Ovary (tissue), 3 donors: ENCODE results near the gene SAMD4A.

Experiments used
- EP300 ChIP-seq: sonication (generic); formaldehyde crosslinking; IDR thresholded peaks from one replicate; pipeline ENCODE4 v1.6.1; 2017; ENCODE audit warnings: antibody characterized with exemption
- POLR2A ChIP-seq: fragments of 450-650 bp; IDR thresholded peaks from one replicate; pipeline ENCODE4 v1.6.1; 2017; ENCODE audit warnings: antibody characterized with exemption, mild to moderate bottlenecking, moderate library complexity
- TF ChIP-seq, protein P1 (sequence below), 3 donors: fragments of 450-650 bp in 2 of 3; fragments of 200-600 bp in 1 of 3; IDR thresholded peaks; one replicate each; pipeline versions ENCODE4 v1.5.1 to v1.8.0; 2016 to 2022; ENCODE audit warnings: antibody characterized with exemption in 3 of 3, mild to moderate bottlenecking in 1 of 3
- donor health status: DM: no; HTN: no; CAD: no.

GRCh38 chr14:54687750-54688119 is 120.8 kb downstream of the SAMD4A start:
- TF ChIP-seq, protein P1, sequence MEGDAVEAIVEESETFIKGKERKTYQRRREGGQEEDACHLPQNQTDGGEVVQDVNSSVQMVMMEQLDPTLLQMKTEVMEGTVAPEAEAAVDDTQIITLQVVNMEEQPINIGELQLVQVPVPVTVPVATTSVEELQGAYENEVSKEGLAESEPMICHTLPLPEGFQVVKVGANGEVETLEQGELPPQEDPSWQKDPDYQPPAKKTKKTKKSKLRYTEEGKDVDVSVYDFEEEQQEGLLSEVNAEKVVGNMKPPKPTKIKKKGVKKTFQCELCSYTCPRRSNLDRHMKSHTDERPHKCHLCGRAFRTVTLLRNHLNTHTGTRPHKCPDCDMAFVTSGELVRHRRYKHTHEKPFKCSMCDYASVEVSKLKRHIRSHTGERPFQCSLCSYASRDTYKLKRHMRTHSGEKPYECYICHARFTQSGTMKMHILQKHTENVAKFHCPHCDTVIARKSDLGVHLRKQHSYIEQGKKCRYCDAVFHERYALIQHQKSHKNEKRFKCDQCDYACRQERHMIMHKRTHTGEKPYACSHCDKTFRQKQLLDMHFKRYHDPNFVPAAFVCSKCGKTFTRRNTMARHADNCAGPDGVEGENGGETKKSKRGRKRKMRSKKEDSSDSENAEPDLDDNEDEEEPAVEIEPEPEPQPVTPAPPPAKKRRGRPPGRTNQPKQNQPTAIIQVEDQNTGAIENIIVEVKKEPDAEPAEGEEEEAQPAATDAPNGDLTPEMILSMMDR (IDR thresholded peaks at IDR 0.05): no peak
- no peak for TF ChIP-seq POLR2A
- TF ChIP-seq EP300: no peak
